Measurements from ENCODE around the gene GMDS. TPM values are rescaled to one million over a fixed set of nuclear protein-coding genes. Genes with fewer than 3 reads are reported as not detected.

Gene GMDS
- total and polyA plus RNA-seq, 2 experiments from 2014 or later: 30.1 to 36.5 TPM

GRCh38 chr6:1630212-1630770 is 615.1 kb downstream of the GMDS start:
- no peak overlapping the region for H3K4me3 Mint-ChIP-seq
- no peaks in the 10 kb centered on the region for H3K79me2 ChIP-seq (replicated peaks; ENCODE audit: insufficient read depth)
- H3K4me1 ChIP-seq (ENCODE audit: insufficient read depth): 0 out of 2 replicates have a peak, but pooled peaks cover 5% of the 10 kb centered on the region
- 0 out of 2 replicates have a peak, but pooled peaks cover 6% of the 10 kb centered on the region for H3F3A ChIP-seq (replicated peaks; ENCODE audit: low read depth)
- peaks cover 34% of the 10 kb centered on the region for H4K20me1 ChIP-seq (replicated peaks; ENCODE audit: insufficient read depth)
- H3K36me3 ChIP-seq (ENCODE audit: insufficient read depth): no peaks in the 10 kb centered on the region
- no peak overlapping the region for H3K4me2 ChIP-seq
- DNase-seq (ENCODE audit: low spot score): no peak
- TF ChIP-seq ZNF462 (CRISPR knock-in tag; IDR thresholded peaks at IDR 0.05) (no peak), ZNF331 (CRISPR knock-in tag; IDR thresholded peaks at IDR 0.05; ENCODE audit: low read depth) (no peak), CREB1 (CRISPR knock-in tag; IDR thresholded peaks at IDR 0.05; ENCODE audit: low read depth) (no peak), REST (IDR thresholded peaks at IDR 0.05; ENCODE audit: unreplicated experiment) (no peak), CTCF (conservative IDR thresholded peaks at IDR 0.05; ENCODE audit: low read depth in 2 of 2) (no peak), EZH2phosphoT487 (IDR thresholded peaks at IDR 0.05; ENCODE audit: unreplicated experiment) (no peak), ZNF114 (CRISPR knock-in tag; IDR thresholded peaks at IDR 0.05) (no peak), NANOG (IDR thresholded peaks at IDR 0.05; ENCODE audit: borderline replicate concordance) (no peak), EZH2 (IDR thresholded peaks at IDR 0.05; ENCODE audit: low read depth, unreplicated experiment) (no peak), POLR2AphosphoS5 (IDR thresholded peaks at IDR 0.05; ENCODE audit: low read depth) (no peak), JUNB (IDR thresholded peaks at IDR 0.05; ENCODE audit: unreplicated experiment) (no peak), STAT1 (IDR thresholded peaks at IDR 0.05; ENCODE audit: unreplicated experiment) (no peak), ETS1 (IDR thresholded peaks at IDR 0.05) (no peak)
- no peak overlapping the region for H2AFZ ChIP-seq
- H3K27ac Mint-ChIP-seq: no peak overlapping the region
- peaks cover 9% of the 10 kb centered on the region for H3K4me1 Mint-ChIP-seq
- H3K9me3 Mint-ChIP-seq: no peaks in the 10 kb centered on the region; the same call in 2 of the 3 replicates
- ATAC-seq: no peak
- peaks cover 52% of the 10 kb centered on the region for H3K27me3 Mint-ChIP-seq (ENCODE audit: insufficient read depth, low read depth, poor library complexity)
- H3K36me3 Mint-ChIP-seq (ENCODE audit: low read depth): no peaks in the 10 kb centered on the region
- no peak overlapping the region for H3K4me3 ChIP-seq
- H3K27ac ChIP-seq (ENCODE audit: low read depth): no peak overlapping the region
- no peaks in the 10 kb centered on the region for H3K9me2 ChIP-seq (ENCODE audit: insufficient read depth)
- H3K27me3 ChIP-seq (ENCODE audit: insufficient read depth): peaks cover 45% of the 10 kb centered on the region
